GM18909 (cell line): ENCODE data around the gene SND1.

ENCODE experiments used
- ATAC-seq: cut with Tn5 transposase; IDR thresholded peaks from one replicate; pipeline ENCODE4 v1.9.1; 2021; ENCODE audit warnings: mild to moderate bottlenecking; ENCODE audit not compliant: unreplicated experiment, poor library complexity

Gene SND1

DNA sequence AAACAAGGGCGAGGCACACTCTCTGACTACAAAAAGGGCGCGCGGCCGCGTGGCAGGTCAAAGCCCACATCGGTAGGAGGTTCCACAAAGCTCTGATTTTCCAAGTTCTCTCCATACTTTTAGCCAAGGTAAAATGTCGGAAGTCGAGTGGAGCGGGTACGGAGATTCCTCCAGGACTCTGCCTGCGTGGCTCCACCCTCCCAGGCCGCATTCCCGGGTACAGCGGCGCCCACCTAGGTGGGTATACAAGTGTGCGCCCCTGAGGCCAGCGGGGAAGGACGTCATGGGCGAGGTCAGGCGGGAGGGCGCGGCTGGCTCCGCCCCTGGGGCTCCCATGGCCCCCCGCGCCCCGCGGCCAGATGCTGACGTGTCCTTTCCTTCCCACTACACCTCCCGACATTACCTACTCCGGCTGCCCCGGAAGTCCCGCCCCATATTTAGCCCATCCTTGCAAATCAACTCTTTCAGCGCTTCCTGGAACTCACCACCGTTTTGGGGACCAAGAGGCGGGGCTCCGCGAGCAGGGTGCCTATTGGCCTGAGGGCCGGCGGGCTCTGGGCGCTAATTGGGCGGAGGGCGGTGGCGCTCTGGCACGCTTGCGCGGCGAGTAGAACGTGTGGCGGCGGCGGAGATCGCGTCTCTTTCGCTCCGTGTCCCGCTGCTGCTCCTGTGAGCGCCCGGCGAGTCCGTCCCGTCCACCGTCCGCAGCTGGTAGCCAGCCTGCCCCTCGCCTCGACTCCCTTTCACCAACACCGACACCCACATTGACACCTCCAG lies at the start of gene SND1:
TSS of gene SND1 (plus strand) at position 639 of the 777 bp plus-strand sequence. CDS start 180 bp downstream, outside the sequence.
- ATAC-seq: peak; percentile 96

DNA sequence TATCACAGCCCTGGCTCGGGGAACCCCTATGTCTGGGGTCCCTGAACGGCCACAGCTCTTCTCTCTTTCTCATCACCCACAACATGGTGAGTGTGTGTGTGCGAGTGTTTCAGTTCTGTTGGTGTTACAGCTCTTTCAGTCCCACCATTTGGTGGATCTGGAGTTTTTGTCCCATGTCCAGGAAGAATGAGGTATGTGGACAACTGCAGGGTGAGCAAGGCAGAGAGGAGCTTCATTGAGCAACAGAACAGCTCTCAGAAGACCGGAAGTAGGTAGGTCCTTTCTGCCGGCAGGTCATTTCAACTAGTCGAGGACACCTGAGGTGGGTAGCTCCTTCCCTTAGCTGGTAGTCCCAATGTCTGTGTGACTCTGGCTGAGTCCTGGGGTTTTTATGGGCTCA lies 43.5 kb upstream of the SND1 start:
- no peak for ATAC-seq

DNA sequence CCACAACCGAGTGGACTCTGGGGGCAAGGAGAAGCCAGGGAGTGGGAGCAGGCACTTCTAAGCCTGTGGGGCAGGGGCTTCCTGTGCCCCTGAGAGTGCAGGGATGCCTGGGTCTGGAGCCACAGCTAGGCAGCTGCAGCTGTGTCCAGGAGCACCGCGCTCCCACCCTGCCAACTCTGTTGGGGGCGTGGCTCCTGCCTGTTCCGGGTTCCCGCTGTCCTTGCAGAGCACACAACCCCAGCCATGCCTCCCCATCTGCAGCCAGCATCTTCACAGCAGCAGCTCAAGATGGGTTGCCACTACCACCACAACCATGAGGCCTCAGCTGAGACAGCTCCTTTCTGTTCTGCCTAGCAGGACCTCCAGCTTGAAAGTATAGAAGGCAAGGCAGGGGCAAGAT lies 42.7 kb upstream of the SND1 start:
- no peak for ATAC-seq

DNA sequence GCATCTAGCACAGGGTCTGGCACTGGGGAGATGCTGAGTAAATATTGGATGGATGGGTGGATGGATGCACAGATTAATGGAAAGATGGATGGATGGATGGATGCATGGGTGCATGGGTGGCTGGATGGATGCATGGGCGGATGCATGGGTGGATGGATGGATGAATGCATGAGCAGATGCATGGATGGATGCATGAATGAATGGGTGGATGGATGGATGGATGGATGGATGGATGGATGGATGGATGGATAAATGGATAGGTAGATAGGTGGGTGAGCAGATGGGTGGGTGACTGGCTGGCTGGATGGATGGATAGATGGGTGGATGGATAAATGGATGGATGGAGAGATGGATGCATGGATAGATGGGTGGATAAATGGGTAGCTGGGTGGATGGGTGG lies 39.7 kb upstream of the SND1 start:
- no peak for ATAC-seq

DNA sequence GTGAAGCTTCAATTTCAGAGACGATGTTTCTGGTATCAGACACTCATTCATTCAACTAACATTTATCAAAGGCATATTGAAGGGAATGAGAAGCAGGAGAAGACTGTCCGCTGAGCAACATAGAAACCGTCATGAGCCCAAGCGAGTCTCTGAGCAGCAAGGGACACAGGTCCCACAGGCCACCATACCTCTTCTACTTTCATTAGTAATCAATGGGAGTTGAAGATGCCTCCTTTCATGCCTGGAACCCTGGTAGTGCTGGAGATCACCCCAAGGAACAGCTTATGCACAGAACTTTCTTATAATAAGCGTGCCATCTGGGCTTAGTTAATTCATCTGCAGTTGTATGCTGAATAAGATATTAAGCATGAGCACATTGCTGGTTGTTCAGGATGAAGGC lies 35.3 kb upstream of the SND1 start:
- no peak for ATAC-seq

DNA sequence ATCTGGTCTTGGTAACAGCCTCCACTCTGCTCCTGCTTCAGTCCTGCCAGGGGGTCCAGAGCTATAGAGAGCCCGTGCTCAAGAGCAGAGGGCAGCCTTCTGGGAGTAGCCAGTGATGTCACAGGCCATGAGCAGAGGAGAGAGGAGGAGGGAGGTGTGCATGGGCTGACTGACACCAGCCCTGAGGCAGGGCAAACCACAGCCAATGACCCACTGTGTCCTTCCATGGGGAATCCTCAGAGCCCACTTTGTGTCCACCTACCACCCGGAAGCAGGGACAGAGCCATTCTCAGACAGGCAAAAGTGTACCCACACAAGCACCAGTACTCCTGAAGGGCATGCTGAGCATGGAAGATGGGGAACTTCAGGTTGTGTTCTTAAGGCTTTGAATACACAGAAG lies 34.0 kb upstream of the SND1 start, which contains the start of gene PAX4:
TSS of gene PAX4 (minus strand) at position 101 of the 400 bp plus-strand sequence. CDS start 2,214 bp downstream, outside the sequence.
- no peak for ATAC-seq

DNA sequence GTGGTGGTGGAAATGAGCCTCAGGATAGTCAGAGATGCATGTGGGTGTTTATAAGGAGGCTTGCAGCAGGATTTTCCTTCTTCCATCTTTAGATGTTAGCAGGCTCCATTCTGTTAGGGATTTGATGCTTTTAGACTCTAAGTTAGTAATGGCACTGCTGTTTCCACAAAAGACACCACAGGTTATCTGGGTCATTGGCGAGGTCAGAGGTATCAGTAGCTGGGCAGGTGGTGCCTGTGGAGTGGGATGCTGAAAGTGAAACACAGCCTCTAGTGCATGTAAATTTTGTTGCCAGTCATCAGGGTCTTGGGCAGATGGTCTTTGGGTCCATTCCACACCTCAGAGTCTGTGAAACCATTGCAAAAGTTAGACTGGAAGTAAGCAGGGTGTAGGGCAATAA lies 33.2 kb upstream of the SND1 start:
- no peak for ATAC-seq

DNA sequence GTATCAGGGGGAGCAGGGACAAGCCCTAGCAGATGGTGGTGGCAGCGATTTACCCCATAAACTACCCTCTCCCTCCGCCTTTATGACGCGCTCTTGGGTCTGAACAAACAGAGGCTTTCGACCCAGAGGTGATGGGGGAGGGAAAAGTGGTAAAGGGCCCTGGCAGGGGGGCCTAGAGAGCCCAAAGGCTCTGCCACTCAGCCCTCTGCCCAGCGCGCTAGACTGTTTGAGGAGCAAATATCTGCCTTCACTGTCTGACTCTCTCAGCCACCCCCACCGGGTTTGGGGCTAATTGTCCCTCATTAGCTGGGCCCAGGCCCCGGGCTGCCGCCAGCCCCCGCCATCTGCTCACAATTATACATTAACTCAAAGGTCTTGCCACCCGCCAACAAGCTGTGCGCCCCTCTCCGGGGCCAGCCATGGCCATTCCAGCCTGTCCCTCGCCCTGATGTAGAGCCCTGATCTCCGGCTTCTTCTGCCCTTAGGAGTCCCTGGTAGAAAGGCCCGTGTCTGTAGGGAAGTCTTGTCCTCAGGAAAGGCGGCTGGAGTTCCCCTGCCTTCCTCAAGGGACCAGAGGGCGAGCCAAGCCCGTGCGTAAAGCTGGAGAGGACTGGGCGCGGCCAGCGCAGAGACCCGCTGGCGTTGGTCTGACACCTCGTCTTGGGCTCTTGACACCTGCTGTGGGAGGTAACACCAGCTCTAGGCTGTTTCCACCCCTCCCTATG lies 32.2 kb upstream of the SND1 start:
- ATAC-seq: no peak

DNA sequence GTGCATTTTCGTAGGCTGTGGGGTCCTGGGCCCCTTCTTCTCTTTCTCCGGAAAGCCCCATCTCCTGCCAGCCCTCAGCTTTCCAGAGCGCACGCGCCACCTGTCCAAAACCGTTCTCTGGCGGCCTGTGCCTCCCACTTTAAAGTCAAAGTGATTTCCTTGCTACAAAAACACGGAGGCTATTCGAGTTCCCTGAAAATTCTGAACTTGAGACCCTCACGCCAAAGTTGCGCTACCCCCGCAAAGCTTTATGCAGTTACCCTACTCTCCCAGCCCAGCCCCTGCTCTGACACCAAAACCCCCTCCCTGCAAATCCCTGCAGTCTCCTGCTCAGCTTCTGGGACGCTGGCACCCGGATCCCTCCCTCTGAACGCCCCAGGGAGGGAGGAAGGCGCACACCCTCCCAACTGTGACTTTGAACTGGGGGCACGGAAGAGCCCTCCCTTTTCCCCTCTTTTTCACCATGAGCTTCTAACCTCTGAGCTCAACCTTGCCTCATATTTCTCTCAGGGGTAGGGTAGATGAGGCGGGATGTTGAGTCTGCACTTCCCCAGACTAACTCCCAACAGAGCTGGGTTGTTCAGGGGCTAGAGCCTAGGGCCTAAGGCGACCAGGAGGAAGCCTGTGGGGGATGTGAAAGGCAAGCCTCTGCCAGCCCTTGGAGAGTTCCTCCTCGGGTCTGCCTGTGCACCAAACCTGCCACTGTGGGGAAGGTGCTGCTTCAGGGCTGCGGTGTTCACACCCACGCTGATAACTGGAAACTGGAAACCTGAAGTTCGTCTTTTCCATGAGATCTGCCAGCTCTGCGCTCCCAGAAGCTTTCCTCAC lies 31.4 kb upstream of the SND1 start:
- ATAC-seq: no peak

DNA sequence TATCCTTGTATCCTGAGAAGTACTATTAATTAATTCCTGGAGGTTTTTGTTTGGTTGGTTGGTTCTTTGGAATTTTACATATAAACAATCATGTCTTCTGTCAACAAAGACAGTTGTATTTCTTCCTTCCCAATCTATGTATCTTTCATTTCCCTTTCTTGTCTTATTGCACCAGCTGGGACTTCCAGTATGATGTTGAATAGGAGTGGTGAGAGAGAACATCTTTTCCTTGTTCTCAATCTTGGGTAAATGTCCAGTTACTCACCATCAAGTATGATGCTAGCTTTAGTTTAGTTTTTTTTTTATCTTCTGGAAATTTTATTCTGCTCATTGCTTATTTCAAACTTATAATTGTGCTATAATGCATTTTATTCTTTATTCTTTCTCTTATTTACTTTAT lies 26.7 kb upstream of the SND1 start:
- no peak for ATAC-seq

DNA sequence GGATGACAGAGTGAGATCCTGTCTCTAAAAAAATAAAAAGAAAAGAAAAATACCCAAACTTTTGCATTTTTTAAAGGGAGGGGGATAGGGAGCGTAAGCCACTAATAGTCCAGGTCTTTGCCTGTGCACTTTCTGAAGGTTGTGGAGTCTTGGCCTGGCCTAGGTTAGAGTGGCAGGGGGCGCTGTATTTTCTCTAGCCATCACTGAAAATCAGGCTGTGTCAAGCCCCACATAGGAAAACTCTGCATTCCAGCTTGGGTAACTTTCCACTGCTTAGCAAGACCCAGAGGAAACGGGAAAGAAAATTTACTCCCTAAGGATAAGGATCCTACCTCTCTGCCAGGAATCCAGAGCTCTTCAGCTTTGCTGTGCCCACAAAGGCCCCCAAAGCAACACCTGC lies 23.5 kb upstream of the SND1 start:
- ATAC-seq: no peak

DNA sequence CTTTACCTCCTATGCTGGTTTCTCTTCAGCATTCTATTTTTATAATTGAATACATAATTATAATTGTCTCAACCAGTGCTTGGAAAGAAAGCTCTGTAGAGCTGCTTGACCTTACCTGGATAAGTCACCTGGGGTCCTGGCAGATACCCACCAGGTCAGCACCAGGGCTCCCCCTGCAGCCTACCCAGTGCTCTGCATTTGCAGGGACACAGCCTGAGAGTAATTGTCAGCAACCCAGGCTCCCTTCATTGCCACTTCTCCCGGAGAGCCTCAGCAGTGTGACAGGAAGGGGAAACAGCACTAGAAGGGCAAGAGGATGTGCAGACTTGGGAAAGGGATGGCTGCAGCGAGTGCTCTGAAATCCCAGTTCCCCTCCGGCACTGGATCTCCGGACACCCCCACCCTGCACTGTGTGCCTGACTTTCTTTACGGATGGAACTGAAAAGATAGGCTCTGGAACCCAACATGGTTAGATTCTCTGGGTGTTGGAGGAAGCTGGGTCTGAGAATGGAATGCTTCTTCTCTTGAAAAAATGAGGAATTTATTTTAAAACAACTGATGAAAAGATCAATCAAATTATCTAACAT lies 22.6 kb upstream of the SND1 start:
- peak; percentile 77 for ATAC-seq

DNA sequence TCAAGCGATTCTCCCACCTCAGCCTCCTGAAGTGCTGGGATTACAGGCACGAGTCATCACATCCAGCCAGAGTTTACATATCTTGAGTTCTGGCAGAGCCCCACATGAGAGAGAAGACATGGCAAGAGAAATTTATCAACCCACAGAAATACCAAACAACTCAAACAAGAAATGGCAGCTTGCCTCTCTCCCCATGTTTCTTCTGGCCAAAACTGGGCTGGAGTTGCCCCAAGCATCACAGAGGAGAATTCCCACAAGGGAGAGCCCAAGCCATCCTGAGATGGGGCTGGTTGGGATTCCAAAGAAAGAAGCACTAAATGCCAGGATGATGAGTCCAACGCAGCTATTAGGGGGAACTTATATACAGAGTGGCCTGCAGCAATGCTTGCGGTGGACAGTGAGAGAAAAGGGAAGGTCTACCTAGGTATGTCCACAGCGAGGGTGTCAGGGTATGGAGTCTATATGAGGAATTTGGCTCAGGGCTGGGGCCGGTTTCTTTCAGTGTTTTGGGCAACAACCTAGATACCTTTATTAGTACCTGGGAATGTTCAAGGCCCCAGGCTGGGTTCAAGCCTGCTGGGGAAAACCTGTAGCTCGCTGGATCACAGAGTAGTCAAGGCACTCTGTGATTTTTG lies 19.6 kb upstream of the SND1 start:
- ATAC-seq: no peak

DNA sequence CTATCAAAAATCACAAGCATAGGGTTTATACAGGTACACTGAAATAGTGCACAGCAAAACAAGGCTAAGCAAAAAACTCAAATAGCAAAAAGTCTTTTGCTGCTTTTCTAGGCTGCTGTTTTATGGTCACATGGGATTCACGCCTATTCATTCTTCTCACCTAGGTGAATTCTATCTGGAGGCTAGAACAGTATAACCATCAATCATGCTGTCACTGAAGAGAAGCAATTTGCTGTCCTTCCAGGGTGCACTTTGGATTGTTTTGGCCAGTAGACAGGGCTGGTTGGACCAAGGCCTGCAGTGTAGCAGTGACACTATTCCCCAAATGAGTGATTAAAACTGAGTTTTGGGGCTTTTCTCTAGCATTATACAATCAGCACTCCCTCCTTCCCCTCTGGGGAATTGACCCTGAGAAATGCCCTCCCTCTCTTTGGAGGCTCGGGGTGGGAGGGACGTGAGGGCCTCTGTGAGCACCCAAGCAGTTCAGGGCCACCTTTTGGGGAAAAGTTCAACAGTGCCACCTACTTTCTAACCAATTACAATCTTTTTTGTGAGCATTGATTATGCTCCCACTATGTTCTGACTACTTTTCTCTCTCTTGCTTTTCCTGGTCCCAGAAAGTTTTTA lies 16.2 kb upstream of the SND1 start:
- ATAC-seq: no peak

DNA sequence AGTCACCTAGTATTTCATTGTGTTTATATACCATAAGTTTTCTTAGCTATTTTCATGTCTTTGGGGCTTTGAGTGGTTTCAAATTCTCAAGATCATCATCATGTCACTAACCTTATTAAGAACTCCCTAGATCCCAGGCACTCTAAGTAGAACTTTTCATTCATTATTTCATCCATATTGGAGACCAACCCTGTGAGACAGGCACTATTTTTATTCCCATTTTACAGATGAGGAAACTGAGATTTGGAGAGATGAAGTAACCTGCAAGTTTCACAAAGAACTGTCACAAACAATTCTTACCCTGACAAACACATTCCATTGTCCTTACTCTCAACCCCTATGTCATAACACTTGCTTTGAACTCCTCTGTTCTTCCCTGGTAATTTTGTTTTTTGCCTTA lies 13.8 kb upstream of the SND1 start:
- no peak for ATAC-seq

DNA sequence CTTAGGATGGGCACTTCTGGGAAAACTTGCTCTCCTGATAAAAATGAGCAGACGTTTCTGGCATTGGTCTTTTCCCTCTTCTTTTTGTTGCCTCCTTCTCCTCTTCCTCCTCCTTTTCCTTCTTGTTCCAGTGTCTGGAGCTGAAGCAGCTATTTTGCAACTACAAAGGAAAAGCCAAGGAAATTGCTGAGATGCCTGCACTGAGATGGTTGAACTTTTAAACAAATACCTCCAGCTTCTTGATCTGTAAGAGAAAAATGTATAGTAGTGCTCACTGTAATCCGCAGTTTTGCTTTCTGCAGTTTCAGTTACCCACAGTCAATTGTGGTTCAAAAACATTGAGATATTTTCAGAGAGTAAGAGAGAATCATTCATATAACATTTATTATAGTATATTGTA lies 7.5 kb upstream of the SND1 start:
- ATAC-seq: no peak

DNA sequence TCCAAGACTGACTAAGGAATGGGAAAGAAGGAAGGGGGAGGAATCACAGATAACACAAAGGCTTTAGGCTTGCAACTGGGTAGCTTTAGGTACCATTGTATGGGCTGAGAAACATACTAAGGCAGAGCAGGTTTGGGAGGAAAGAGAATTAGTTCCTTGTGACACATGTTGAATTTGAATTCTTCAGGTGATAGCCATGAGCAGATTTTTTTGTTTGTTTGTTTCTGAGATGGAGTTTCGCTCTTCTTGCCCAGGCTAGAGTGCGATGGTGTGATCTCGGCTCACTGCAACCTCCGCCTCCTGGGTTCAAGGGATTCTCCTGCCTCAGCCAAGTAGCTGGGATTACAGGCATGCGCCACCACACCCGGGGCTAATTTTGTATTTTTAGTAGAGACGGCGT lies 4.4 kb upstream of the SND1 start:
- ATAC-seq: no peak

DNA sequence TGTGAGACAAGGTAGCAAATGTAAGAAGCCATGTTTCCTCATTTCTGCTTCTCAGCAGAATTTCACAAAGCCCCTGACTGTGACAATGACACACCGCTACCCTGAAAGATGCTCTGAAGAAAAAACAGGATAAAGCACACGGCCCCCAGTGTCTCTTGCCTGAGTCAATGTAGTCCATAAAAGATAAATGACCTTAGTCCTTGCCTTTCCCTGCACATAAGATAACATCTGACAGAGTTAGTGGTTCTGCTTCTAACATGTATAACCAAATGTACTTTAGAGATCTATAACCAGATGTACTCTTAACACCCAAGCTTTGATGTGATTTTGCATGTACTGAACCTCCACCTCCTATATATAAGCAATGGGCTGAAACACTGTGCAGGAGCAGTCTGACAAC lies 3.0 kb upstream of the SND1 start:
- ATAC-seq: no peak

DNA sequence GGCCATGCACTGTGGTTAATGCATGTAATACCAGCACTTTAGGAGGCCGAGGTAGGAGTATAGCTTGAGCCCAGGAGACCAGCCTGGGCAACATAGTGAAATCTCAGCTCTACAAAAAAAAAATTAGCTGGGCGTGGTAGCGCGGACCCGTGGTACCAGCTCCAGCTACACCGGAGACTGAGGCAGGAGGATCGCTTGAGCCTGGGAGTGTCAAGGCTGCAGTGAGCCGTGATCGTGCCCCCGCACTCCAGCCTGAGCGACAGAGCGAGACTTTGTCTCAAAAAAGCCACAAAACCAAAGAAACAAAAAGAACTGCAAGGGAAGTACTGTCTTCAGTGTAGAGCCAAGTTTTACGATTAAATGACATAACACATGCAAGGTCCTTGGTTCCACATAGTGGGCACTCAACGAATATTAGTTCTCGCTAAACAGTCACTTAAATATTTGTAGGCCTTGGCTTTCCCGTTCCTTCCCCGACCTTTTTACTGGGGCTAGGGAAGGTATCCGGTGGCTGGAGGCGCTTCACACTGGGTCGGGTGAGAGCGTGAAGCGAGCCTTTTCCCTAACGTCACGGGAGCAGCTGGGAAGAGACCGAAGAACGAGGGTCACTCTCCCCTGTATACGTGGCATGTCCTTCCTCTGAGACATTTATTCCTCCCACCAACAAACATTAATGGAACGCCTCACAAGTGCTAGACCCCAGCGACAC lies 993 bp upstream of the SND1 start:
- no peak for ATAC-seq
